Esophagus muscularis mucosa (tissue), 3 donors: ENCODE measurements around the gene ERBB4.

Experiments
- CTCF ChIP-seq, 3 experiments: fragments of 200-600 bp in 2 of 3; fragments of 450-650 bp in 1 of 3; sonication (generic) in 2 of 3; IDR thresholded peaks; one replicate each; pipeline ENCODE4 v1.5.1; 2017 to 2019; ENCODE audit warnings: antibody characterized with exemption in 3 of 3, mild to moderate bottlenecking in 2 of 3, moderate library complexity in 1 of 3
- POLR2A ChIP-seq: fragments of 450-650 bp; IDR thresholded peaks from one replicate; pipeline ENCODE4 v1.6.1; 2017; ENCODE audit warnings: antibody characterized with exemption, moderate library complexity, mild to moderate bottlenecking, low read depth
- POLR2AphosphoS5 ChIP-seq, 2 donors: sonication (generic); formaldehyde crosslinking; IDR thresholded peaks; one replicate each; pipeline ENCODE4 v1.6.1; 2017; ENCODE audit warnings: antibody characterized with exemption in 2 of 2

- no peak for TF ChIP-seq CTCF (IDR thresholded peaks at IDR 0.05)
- TF ChIP-seq POLR2A: no peak
- TF ChIP-seq POLR2AphosphoS5 (IDR thresholded peaks at IDR 0.05): no peak
Observed at GRCh38 chr2:212427638-212428037, 111.0 kb downstream of the ERBB4 start.
